Loucy (cell line): ENCODE data around the gene FITM1.

ENCODE experiments used
- CTCF ChIP-seq: fragments of 200-600 bp; sonication (generic); conservative IDR thresholded peaks from 2 replicates; pipeline ENCODE4 v1.5.1; 2014; ENCODE audit warnings: mild to moderate bottlenecking, antibody characterized with exemption, low read length
- EZH2phosphoT487 ChIP-seq: fragments of 200-600 bp; IDR thresholded peaks from 2 replicates; pipeline ENCODE4 v1.6.1; 2018; ENCODE audit warnings: antibody characterized with exemption, mild to moderate bottlenecking, moderate library complexity, borderline replicate concordance

- TF ChIP-seq CTCF (no peak), EZH2phosphoT487 (no peak)
Observed at GRCh38 chr14:24086193-24086955, 44.1 kb upstream of the FITM1 start.
